Natural killer cell (primary cell): ENCODE results near the gene PUSL1. TPM values are rescaled to one million over a fixed set of nuclear protein-coding genes. Genes with fewer than 3 reads are reported as not detected.

Experiments
- ATAC-seq, 3 donors: fragments of 150-1000 bp in 2 of 3; fragments of 200-7000 bp in 1 of 3; cut with Tn5 transposase; 1 replicate in 1 of 3; 2 replicates in 2 of 3; pipeline ENCODE4 v1.10.0; 2021; ENCODE audit warnings: mild to moderate bottlenecking in 2 of 3, moderate library complexity in 2 of 3
- DNase-seq, 2 donors: peaks; one replicate each; pipeline versions ENCODE4 v3.0.0 to v3.0.0-alpha.2; 2013 to 2021; ENCODE audit warnings: mixed read lengths in 1 of 2
- H3K27ac ChIP-seq: one replicate; pipeline ENCODE4 v1.5.1; 2013; ENCODE audit warnings: mild to moderate bottlenecking, low read length
- H3K27me3 ChIP-seq: one replicate; pipeline ENCODE4 v1.6.1; 2013; ENCODE audit warnings: low read length; ENCODE audit not compliant: control insufficient read depth, insufficient read depth
- H3K36me3 ChIP-seq: one replicate; pipeline ENCODE4 v1.6.1; 2013; ENCODE audit warnings: low read length; ENCODE audit not compliant: control insufficient read depth, insufficient read depth
- H3K4me1 ChIP-seq: one replicate; pipeline ENCODE4 v1.6.1; 2013; ENCODE audit warnings: low read length; ENCODE audit not compliant: control insufficient read depth, insufficient read depth
- H3K4me3 ChIP-seq: one replicate; pipeline ENCODE4 v1.5.1; 2013; ENCODE audit warnings: low read length
- H3K9me3 ChIP-seq: one replicate; pipeline ENCODE4 v1.6.1; 2013; ENCODE audit warnings: low read length; ENCODE audit not compliant: control insufficient read depth, insufficient read depth
- H3K27ac Mint-ChIP-seq, 2 donors: one replicate each; pipeline ENCODE4 v1.8.0; 2022; ENCODE audit warnings: mild to moderate bottlenecking in 2 of 2, mixed read lengths in 2 of 2, moderate library complexity in 1 of 2
- H3K27me3 Mint-ChIP-seq, 2 donors: one replicate each; pipeline ENCODE4 v1.8.0; 2022; ENCODE audit warnings: low read depth in 2 of 2, mixed read lengths in 2 of 2
- H3K36me3 Mint-ChIP-seq: one replicate; pipeline ENCODE4 v1.8.0; 2022; ENCODE audit warnings: mixed read lengths
- H3K4me1 Mint-ChIP-seq, 2 donors: one replicate each; pipeline ENCODE4 v1.8.0; 2022; ENCODE audit warnings: mixed read lengths in 2 of 2
- H3K4me3 Mint-ChIP-seq: one replicate; pipeline ENCODE4 v1.8.0; 2022; ENCODE audit warnings: mild to moderate bottlenecking, moderate library complexity, mixed read lengths
- H3K9me3 Mint-ChIP-seq, 2 donors: one replicate each; pipeline ENCODE4 v1.8.0; 2022; ENCODE audit warnings: mixed read lengths in 2 of 2
- WGBS: methylation state at CpG from one replicate; pipeline ENCODE4 v1.1.7; 2013; ENCODE audit warnings: missing lambda C conversion rate; ENCODE audit not compliant: insufficient coverage; 5-methylcytosine and 5-hydroxymethylcytosine counted together
- intact Hi-C: fragments of 100-400 bp; cut with micrococcal nuclease; formaldehyde crosslinking; loops from one replicate; pipeline ENCODE4 v1.14.2; 2022
- total RNA-seq, 4 donors: library from RNA; stranded (reverse); fragments of 120-200 nt in 1 of 4; gene quantifications; one replicate each; pipeline versions ENCODE4 v1.2.3 to v1.2.4, GENCODE V29; 2013 to 2022
- TF ChIP-seq, protein P1 (sequence below): fragments of 200-600 bp; IDR thresholded peaks from one replicate; pipeline ENCODE4 v1.8.0; 2022; ENCODE audit warnings: antibody characterized with exemption

PUSL1 gene
- total RNA-seq, 3 donors from 2014 or later (not counting 1 experiment from before 2014, with no cell fraction given), result 11.1 to 13.0 (median 12.9) TPM

DNA sequence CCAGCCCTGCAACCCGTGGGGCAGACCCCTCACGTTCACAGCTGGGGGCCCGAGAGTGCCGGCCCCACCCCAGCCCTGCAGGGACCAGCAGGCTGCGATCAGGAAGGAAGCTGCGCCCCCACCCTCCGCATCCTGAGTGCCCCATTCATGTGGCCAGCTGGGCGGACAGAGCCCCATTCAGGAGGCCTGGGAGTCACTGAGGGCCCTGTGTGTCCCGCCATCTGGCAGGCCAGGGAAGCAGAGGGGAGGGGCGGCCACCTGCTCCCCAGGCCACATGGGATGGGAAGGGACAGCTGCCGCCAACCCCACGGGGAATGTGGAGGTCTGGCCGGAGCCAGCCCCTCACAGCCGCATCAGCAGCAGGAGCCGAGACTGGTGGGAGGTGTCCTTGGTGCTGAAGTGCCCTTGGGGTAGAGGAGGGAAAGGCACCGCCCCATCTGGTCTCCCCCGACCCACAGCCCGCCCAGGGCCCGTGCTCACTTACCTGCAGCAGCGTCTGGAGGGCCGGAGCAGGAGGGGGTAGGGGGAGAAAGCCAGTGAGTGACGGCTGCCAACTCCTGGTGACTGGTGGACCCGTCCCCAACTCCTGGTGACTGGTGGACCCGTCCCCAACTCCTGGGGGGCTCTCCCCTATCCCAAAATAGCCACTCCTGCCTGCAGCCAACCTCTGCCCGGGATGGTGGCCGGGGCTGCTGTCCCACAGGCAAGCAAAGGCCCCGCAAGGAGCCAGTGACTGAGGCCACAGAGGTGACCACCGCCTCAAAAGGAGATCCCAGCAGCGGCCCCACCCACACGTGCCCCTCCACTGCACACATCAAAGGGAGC, 9.3 kb upstream of the PUSL1 start:
- 82% methylated on average over 28 of the region's 30 CpGs for WGBS
- Histone ChIP-seq H3K27me3 (no peaks in the 10 kb centered on the region), H3K27ac (no peak overlapping the region), H3K9me3 (no peaks in the 10 kb centered on the region), H3K4me3 (no peak overlapping the region), H3K36me3 (no peaks in the 10 kb centered on the region), H3K4me1 (peaks cover 4% of the 10 kb centered on the region)
- H3K9me3 Mint-ChIP-seq, result no peaks in the 10 kb centered on the region
- H3K4me1 Mint-ChIP-seq, result peaks cover 0 to 3% of the 10 kb centered on the region in 2 donors
- no peaks in the 10 kb centered on the region for H3K36me3 Mint-ChIP-seq
- H3K27ac Mint-ChIP-seq, result no peak overlapping the region
- H3K27me3 Mint-ChIP-seq, result no peaks in the 10 kb centered on the region
- TF ChIP-seq, protein P1, sequence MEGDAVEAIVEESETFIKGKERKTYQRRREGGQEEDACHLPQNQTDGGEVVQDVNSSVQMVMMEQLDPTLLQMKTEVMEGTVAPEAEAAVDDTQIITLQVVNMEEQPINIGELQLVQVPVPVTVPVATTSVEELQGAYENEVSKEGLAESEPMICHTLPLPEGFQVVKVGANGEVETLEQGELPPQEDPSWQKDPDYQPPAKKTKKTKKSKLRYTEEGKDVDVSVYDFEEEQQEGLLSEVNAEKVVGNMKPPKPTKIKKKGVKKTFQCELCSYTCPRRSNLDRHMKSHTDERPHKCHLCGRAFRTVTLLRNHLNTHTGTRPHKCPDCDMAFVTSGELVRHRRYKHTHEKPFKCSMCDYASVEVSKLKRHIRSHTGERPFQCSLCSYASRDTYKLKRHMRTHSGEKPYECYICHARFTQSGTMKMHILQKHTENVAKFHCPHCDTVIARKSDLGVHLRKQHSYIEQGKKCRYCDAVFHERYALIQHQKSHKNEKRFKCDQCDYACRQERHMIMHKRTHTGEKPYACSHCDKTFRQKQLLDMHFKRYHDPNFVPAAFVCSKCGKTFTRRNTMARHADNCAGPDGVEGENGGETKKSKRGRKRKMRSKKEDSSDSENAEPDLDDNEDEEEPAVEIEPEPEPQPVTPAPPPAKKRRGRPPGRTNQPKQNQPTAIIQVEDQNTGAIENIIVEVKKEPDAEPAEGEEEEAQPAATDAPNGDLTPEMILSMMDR, result no peak
- H3K4me3 Mint-ChIP-seq, result no peak overlapping the region
- intact Hi-C loops, result no loop called here
- DNase-seq (no peak), ATAC-seq (peak in 1 of 3 donors; percentile 46)

DNA sequence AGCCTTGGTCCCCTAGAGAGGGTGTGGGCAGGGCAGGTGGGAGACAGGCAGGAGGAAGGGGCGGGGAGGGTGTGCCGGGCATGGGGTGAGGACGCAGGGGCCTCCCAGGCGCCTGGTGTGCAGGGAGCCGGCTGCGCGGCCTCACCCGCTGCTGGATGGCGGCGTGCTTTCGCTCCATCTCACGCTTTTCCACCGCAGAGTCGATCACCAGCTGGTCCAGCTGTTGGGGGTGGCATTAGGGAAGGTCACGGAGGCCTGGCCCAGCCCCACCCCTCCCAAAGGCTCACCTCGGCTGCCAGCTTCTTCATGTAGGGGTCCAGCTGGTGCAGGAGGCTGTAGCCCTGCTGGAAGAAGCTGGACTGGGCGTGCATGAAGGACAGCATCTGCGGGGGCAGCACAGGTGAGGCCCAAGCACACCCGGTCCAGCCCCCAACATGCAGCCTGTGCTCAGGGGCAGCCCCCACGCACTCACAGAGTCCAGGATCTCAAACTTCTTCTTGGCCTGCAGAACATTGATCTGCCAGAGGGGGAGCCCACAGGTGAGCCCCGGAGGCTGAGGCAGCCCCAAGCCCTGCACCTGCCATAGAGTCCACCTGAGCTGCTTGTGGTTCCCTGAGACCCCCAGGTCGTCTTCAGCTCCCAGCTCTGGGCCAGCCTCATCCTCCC, 8.6 kb upstream of the PUSL1 start:
- Histone ChIP-seq H3K9me3 (no peaks in the 10 kb centered on the region), H3K4me1 (peaks cover 11% of the 10 kb centered on the region), H3K27me3 (no peaks in the 10 kb centered on the region), H3K4me3 (no peak overlapping the region), H3K36me3 (no peaks in the 10 kb centered on the region), H3K27ac (no peak overlapping the region)
- Mint-ChIP-seq H3K27me3 (no peaks in the 10 kb centered on the region), H3K9me3 (no peaks in the 10 kb centered on the region), H3K27ac (no peak overlapping the region), H3K4me1 (peaks cover 0 to 3% of the 10 kb centered on the region in 2 donors), H3K36me3 (no peaks in the 10 kb centered on the region), H3K4me3 (no peak overlapping the region)
- intact Hi-C loops, result no loop called here
- 91% methylated on average over 22 of the region's 22 CpGs for WGBS
- ATAC-seq (peak in 2 of 3 donors; percentile 46 to 48), DNase-seq (peak in 1 of 2 donors; percentile 55)
- TF ChIP-seq, protein P1, result peak; percentile 36

DNA sequence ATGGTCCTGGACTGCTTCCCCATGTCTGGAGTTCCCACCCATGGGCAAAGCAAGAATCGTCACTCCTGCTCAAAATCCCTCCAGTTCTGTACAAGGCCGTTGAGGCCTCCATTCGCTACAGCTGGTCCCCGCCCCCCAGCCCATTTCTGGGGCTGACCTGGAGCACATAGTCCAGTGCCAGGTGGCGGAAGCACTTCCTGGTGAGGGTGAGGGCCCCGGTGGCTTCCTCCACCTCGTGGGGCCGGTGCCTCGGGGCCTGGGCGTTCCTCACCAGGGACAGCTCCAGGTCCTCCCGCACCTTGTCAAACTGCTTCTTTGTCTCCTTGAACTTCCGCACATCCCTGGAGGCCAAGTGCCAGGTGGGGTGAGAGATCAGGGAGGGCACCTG, 8.1 kb upstream of the PUSL1 start:
- Histone ChIP-seq H3K36me3 (no peaks in the 10 kb centered on the region), H3K27ac (no peak overlapping the region), H3K9me3 (no peaks in the 10 kb centered on the region), H3K4me3 (no peak overlapping the region), H3K27me3 (no peaks in the 10 kb centered on the region), H3K4me1 (peaks cover 16% of the 10 kb centered on the region)
- Mint-ChIP-seq H3K4me3 (no peak overlapping the region), H3K36me3 (no peaks in the 10 kb centered on the region), H3K9me3 (no peaks in the 10 kb centered on the region), H3K4me1 (peaks cover 0 to 4% of the 10 kb centered on the region in 2 donors), H3K27me3 (no peaks in the 10 kb centered on the region), H3K27ac (no peak overlapping the region)
- DNase-seq (no peak), ATAC-seq (peak in 1 of 3 donors; percentile 5)
- TF ChIP-seq, protein P1, result peak; percentile 20
- WGBS, result 95% methylated on average over 12 of the region's 12 CpGs
- intact Hi-C loops, result no loop called here
